Measurements from ENCODE around the gene PTPRU.

The PTPRU gene

DNA sequence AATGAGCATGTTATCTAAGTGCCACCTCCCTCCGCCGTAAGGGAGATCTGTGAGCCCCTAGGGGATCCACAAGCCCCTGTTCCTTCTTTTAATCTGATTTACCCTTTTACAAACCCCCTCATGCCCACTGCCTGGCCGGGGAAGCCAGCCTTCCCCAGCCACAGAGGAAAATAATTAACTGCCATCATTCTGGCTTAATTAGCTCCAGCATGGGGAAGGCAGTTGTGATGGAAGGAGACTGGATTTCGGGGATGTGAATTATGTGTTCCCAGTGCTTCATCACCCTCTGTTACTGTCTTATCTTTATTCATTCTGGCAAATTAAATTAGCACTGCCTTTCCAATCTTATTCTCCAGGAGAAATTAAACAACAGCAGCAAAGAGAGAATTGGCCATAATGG, 135.8 kb downstream of the PTPRU start:
- Histone ChIP-seq H3K27ac (no peak overlapping the region), H3K36me3 (no peaks in the 10 kb centered on the region), H3K27me3 (ENCODE audit: insufficient read depth, low read depth, severe bottlenecking) (no peaks in the 10 kb centered on the region), H3K4me3 (ENCODE audit: low read depth, low read length) (no peak overlapping the region), H3K9me3 (ENCODE audit: severe bottlenecking) (peaks cover 5% of the 10 kb centered on the region)
- TF ChIP-seq, protein P1, sequence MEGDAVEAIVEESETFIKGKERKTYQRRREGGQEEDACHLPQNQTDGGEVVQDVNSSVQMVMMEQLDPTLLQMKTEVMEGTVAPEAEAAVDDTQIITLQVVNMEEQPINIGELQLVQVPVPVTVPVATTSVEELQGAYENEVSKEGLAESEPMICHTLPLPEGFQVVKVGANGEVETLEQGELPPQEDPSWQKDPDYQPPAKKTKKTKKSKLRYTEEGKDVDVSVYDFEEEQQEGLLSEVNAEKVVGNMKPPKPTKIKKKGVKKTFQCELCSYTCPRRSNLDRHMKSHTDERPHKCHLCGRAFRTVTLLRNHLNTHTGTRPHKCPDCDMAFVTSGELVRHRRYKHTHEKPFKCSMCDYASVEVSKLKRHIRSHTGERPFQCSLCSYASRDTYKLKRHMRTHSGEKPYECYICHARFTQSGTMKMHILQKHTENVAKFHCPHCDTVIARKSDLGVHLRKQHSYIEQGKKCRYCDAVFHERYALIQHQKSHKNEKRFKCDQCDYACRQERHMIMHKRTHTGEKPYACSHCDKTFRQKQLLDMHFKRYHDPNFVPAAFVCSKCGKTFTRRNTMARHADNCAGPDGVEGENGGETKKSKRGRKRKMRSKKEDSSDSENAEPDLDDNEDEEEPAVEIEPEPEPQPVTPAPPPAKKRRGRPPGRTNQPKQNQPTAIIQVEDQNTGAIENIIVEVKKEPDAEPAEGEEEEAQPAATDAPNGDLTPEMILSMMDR (IDR thresholded peaks at IDR 0.05; ENCODE audit: low read depth, low read length) = no peak
- no peak for DNase-seq
